ENCODE measurements around the gene AP2A1.

Gene AP2A1

GRCh38 chr19:49840736-49841249, 74.0 kb downstream of the AP2A1 start:
- no peak for DNase-seq

GRCh38 chr19:49843265-49843664, 76.5 kb downstream of the AP2A1 start:
- DNase-seq, result no peak

GRCh38 chr19:49844138-49845095, 77.6 kb downstream of the AP2A1 start:
- DNase-seq, result no peak

DNA sequence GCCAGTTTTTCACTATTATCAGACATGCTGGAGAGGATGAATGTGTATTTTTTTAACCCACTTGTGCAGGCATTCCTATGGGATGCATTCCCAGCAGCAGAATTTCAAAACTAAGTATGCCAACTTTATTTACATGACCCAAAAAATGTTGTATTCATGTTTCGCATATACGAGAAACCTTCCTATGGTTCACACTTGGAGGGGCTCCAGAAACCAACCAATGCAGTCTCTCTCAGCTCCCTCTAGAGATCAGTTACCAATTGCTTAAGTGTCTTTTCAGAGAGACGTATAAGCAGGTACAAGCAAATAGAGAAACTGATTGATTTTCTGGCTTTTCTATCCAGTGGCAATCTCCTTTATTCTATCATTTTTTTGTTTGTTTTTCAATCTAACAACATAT, 78.6 kb downstream of the AP2A1 start:
- no peak for DNase-seq

DNA sequence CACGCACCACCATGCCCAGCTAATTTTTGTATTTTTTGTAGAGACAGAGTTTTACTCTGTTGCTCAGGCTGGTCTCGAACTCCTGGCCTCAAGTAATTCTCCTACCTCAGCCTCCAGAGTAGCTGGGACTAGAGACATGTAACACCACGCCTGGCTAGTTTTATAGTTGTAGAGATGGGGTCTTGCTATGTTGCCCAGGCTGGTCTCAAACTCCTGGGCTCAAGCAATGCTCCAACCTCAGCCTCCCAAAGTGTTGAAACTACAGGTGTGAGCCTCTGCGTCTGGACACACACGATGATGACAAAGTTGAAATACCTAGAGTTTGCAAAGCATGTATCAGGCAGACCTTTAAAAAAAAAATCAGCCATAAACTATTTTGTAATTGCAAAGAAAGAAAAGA, 79.6 kb downstream of the AP2A1 start:
- DNase-seq, result no peak

DNA sequence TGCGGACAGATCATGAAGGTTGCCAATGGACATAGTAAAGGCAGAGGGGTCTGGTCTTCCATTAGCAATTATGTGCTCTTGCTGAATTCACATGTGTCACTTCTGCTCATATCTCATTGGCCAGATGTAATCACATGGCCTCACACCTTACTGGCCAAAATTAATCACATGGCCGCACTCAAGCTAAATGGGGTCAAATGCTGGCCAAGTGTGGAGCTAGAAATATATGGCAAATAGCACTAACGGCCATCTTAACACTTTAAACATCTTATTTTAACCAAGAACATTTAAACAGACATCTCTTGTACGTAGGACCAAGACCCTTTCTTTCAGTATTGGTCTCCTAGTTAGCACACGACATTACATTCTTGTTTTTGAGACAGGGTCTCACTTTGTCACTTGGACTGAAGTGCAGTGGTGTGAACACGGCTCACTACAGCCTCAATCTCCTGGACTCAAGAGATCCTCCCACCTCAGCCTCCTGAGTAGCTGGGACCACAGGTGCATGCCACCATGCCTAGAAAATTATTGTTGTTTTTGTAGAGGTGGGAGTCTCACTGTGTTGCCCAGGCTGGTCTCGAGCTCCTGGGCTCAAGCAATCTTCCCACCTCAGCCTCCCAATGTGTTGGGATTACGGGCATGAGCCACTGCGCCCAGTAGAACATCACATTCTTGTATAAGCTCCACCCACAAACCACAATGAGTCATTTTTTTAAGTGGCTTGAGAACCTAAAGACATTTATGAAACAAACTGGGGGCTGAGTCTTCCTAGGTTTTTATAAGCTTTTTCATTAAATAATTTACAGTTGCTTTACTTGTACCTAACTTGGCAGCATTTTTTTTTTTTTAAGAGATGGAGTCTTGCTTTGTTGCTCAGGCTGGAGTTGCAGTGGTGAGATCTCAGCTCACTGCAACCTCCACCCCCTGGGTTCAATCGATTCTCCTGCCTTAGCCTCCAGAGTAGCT, 81.2 kb downstream of the AP2A1 start:
- no peak for DNase-seq

- no peak for DNase-seq
These were observed 82.1 kb downstream of the AP2A1 start for GRCh38 chr19:49848938-49849337.

DNA sequence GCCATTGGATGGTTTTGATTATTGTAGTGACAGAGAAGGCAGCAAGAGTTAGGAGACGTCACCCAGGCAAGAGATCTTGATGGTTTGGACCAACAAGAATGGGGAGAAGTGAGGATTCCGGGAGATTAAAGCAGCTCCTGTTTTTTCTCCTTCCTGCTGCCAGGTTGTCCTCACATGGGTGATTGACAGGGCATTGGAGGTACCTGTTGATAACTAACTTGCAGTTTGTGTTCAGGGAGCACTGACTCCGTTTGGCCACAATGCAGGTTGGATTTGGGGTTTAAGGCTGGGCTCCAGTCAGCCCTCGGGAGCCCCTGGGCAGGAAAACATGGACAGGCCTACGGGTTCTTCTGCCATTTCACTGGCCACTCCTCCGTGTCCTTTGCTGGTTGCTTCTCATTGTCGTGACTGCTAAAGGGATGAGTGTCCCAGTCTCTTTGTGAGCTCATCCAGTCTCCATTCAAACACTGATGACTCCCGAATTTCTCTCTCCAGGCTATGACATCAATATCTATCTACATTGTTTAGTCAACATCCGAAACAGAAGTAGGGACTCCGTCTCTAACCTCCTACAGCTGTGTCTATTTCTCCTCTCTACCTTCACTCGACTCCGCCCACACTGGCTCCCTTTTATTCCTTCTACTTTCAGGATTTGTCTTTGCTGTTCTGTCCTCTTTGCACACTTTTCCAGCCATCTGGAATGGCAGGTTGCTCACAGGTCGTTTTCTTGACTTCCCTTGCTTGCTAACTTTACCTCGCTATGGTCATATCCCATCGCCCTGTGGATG, 82.8 kb downstream of the AP2A1 start:
- DNase-seq, result no peak

GRCh38 chr19:49850221-49850486, 83.4 kb downstream of the AP2A1 start:
- no peak for DNase-seq

GRCh38 chr19:49850487-49851342, 83.9 kb downstream of the AP2A1 start, which contains the start of gene PTOV1:
TSS of gene PTOV1 (plus strand) at chr19:49851159.
- peak; percentile 88 for DNase-seq

DNA sequence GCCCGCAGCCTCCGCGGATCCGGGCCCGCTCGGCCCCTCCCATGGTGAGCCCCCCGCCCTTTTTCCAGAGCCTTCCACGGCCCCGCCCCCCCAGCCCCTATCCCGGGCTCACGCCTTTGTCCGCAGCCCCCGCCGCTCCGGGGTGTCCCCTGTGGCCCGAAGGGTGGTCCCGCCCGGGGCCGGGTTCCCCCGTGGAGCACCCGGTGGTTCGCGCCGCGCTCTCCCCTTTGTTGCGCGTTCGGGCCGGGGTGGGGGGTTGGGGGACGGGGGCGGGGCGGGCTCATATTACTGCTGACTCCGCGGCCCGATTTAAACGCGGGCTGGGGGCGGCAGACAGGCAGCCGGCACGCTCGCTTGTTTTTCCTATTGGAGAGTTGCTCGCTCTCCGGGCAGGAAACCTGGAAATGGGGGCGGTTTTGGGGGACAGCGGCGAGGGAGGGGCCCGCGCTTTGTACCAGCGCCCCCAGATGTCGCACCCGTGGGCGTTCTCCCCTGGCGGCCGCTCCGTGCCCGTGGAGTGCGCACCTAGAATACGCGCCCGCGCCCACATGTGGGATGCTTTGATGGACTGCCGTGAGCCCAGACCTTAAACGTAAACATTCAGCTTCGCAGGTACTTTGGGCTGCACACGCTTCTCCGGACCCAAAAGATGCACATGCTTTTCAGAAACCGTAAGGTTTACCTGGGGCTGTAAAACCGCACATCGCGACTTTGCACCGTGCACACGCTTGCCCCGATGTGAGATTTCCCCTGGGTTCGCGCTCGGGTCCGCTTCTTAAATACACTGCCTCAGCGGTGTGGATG, 84.9 kb downstream of the AP2A1 start:
- peak; percentile 46 for DNase-seq

DNA sequence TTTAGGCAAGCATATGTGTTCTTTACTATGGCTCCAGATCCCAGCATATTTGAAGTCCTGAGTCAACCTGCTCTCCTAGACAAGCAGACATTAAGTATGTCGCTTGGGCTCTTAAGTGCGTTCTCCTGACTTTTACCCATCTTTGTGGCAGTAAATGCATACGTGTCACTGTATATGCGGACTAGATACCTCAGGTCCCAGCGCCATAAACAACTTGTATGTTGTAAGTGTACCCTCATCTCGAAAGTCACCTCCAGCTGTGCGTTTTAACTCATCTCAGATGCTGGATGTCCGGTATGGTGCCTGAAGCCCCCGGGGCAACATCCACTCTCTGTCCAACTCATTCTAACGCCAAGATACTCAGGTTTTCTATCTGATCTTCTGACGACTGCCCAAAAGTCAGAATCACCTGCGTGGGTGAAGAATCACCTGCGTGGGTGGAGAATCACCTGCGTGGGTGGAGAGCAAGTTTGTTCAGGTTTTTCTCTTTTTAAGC, 85.9 kb downstream of the AP2A1 start:
- no peak for DNase-seq

- no peak for DNase-seq
These were observed 87.1 kb downstream of the AP2A1 start for GRCh38 chr19:49853852-49854377.

DNA sequence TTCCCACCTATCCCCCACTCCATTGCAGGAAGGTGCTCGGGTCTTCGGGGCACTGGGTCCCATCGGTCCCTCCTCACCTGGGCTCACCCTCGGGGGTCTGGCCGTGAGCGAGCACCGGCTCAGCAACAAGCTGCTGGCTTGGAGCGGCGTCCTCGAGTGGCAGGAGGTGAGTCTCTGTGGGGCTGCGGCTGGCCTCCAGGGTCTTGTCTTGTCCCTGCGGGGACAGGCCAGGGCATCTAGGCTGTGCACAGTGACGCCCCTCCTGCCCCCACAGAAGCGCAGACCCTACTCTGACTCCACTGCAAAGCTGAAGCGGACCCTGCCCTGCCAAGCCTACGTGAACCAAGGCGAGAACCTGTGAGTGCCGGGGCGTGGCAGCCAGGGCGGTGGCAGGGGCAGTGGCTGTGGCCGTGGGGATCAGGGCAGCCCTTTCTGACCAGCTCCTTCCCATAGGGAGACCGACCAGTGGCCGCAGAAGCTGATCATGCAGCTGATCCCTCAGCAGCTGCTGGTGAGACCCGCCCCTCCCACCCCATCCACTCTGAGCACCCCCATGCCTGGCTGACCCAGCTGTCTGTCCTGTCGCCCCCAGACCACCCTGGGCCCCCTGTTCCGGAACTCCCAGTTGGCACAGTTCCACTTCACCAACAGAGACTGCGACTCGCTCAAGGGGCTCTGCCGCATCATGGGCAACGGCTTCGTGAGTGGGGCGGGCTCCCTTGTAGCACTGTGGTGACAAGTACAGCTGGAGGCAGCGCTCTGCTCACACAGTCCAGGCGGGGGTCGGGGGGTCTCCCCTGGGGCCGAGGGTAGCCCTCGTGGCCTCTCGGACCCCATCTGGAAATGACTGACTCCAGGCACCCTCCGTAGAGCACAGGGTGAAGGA, 87.8 kb downstream of the AP2A1 start:
- no peak for DNase-seq

DNA sequence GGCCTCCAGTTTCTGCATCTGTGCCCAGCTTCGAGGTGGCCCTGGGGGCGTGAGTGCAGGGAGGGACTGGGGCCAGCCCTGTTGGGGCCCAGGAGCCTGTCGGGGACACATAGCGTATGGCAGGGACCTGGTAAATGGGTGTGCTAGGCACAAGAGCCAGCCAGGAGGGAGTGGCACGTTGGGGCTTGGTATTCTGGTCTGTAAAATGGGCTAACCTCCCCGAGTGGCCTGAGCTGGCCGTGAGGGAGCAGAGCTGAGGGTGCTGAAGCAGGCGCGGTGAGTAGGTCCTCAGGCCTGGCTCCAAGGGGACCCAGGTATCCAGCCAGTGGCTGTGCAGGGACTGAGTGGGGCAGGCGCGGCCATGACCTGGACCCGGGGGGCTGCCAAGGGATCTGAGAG, 88.5 kb downstream of the AP2A1 start:
- no peak for DNase-seq

DNA sequence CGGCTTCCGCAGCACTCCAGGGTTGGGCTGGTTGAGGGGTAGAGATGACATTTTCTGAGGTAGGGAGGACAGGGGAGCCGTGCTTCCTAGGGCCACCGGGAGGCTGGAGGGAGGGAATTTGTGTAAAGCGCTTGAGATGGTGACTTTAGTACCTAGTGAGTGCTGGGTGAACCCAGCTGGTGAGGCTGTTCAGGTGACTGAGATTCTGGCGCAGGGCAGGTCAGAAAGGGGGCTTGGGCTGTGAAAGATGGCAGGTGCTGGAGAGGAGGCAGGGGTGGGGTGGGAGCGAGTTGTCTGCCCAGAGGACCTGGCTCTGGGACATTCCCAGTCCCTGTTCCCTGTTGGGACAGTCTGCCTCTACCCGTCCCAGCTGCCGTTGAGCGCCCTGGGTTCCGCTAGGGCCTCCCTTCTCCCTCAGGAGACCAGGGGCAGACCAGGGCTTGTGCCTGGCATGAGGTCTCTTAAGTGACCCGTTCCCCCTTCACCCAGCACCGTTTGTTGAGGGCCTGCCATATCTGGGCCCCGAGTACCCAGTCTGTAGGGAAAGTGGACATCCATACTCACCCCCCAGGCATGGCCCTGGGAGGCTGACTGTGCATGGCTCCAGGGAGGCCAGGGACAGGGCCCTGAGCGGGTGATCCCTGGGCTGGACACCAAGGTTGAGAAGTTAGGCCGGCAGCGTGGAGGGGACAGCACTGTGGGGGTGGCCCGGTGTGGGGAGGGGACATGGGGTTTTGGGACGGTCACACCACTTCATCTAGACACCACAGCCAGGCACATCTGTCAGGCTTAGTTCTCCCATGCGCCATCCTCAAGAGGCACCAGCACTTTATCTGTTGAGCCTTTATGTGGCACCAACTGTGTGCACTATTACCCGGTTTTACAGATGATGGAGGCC, 89.1 kb downstream of the AP2A1 start:
- DNase-seq, result no peak

- DNase-seq, result no peak
These were observed 89.8 kb downstream of the AP2A1 start for GRCh38 chr19:49856574-49857021.

Data from activated naive CD4-positive, alpha-beta T cell treated with anti-CD3 and anti-CD28 coated beads, Interleukin-2, amount 50 U/mL, for 16 hours (primary cell).